HL-60 (cell line): Measurements from ENCODE around the gene FLNB.

Experiments
- DNase-seq, 2 experiments: peaks; one replicate each; pipeline ENCODE4 v3.0.0-alpha.2; 2010 to 2020; ENCODE audit warnings: low read depth in 1 of 2, low spot score in 1 of 2
- H3K27ac ChIP-seq: fragments of 250-450 bp; sonication (Bioruptor Pico); replicated peaks from 2 replicates; pipeline ENCODE4 v1.5.1; 2020; ENCODE audit warnings: mild to moderate bottlenecking, moderate library complexity
- H3K27me3 ChIP-seq: fragments of 250-450 bp; sonication (Bioruptor Pico); 2 replicates; pipeline ENCODE4 v1.5.1; 2021; ENCODE audit warnings: mild to moderate bottlenecking, moderate library complexity; ENCODE audit not compliant: insufficient read depth, poor library complexity, severe bottlenecking
- H3K4me3 ChIP-seq: replicated peaks from 2 replicates; pipeline ENCODE4 v1.5.1; 2011; ENCODE audit warnings: mild to moderate bottlenecking, control low read depth, low read length; ENCODE audit not compliant: insufficient read depth
- CTCF ChIP-seq: IDR thresholded peaks from one replicate; pipeline ENCODE4 v1.5.1; 2011; ENCODE audit warnings: low read length, control low read depth, inconsistent platforms; ENCODE audit not compliant: insufficient read depth
- GABPA ChIP-seq: IDR thresholded peaks from 2 replicates; pipeline ENCODE4 v1.6.1; 2012; ENCODE audit warnings: low read depth
- POLR2AphosphoS5 ChIP-seq: IDR thresholded peaks from 2 replicates; pipeline ENCODE4 v1.6.1; 2012; ENCODE audit warnings: low read depth
- SPI1 ChIP-seq: IDR thresholded peaks from 2 replicates; pipeline ENCODE4 v1.6.1; 2012; ENCODE audit warnings: low read depth, mild to moderate bottlenecking, borderline replicate concordance
- TF ChIP-seq, protein P1 (sequence below): IDR thresholded peaks from 2 replicates; pipeline ENCODE4 v1.6.1; 2012; ENCODE audit warnings: low read depth; ENCODE audit not compliant: insufficient replicate concordance

The FLNB gene

GRCh38 chr3:58085616-58086015 is 77.4 kb downstream of the FLNB start:
- Histone ChIP-seq H3K4me3 (no peak overlapping the region), H3K27me3 (no peaks in the 10 kb centered on the region), H3K27ac (no peak overlapping the region)
- DNase-seq, result no peak
- no peak for TF ChIP-seq CTCF
- TF ChIP-seq POLR2AphosphoS5, result no peak
- no peak for TF ChIP-seq GABPA
- no peak for TF ChIP-seq SPI1
- TF ChIP-seq, protein P1, sequence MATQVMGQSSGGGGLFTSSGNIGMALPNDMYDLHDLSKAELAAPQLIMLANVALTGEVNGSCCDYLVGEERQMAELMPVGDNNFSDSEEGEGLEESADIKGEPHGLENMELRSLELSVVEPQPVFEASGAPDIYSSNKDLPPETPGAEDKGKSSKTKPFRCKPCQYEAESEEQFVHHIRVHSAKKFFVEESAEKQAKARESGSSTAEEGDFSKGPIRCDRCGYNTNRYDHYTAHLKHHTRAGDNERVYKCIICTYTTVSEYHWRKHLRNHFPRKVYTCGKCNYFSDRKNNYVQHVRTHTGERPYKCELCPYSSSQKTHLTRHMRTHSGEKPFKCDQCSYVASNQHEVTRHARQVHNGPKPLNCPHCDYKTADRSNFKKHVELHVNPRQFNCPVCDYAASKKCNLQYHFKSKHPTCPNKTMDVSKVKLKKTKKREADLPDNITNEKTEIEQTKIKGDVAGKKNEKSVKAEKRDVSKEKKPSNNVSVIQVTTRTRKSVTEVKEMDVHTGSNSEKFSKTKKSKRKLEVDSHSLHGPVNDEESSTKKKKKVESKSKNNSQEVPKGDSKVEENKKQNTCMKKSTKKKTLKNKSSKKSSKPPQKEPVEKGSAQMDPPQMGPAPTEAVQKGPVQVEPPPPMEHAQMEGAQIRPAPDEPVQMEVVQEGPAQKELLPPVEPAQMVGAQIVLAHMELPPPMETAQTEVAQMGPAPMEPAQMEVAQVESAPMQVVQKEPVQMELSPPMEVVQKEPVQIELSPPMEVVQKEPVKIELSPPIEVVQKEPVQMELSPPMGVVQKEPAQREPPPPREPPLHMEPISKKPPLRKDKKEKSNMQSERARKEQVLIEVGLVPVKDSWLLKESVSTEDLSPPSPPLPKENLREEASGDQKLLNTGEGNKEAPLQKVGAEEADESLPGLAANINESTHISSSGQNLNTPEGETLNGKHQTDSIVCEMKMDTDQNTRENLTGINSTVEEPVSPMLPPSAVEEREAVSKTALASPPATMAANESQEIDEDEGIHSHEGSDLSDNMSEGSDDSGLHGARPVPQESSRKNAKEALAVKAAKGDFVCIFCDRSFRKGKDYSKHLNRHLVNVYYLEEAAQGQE, result no peak

DNA sequence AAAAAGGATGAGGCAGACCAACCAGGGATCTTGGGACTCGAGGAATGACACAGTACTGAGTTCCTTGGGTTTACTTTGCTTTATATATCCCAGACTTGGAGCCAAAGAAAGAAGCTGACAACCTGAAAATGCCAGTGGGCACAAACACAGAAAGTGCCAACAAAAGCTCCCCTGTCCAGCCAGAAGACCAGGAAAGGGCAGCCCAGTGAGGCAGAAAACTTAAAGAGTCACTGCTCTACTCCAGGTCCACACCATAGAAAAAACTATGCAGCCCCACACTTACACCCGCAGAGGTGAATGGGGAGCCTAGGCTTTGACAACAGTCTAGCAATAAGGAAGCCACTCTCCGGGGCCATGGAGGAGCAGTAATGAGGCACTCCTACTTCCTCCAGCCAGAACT is 80.3 kb downstream of the FLNB start:
- H3K4me3 ChIP-seq, result no peak overlapping the region
- H3K27me3 ChIP-seq, result no peaks in the 10 kb centered on the region
- H3K27ac ChIP-seq, result no peak overlapping the region
- TF ChIP-seq POLR2AphosphoS5 (no peak), GABPA (no peak), CTCF (no peak), SPI1 (no peak)
- TF ChIP-seq, protein P1, result no peak
- DNase-seq, result no peak

DNA sequence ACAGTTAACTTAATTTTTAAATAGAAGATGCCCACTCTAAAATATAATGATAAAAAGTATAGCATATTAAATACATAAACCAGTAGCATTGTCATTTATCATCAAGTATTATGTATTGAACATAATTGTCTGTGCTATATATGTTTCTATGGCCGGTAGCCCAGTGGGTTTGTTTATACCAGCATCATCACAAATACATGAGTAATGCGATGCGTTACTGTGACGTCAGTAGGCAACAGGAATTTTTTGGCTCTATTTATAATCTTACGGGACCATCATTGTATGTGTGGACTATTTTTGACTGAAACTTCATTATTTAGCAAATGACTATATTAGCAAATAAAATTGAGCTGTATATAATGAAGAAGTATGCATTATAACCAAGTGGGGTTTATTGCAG is 82.1 kb downstream of the FLNB start:
- Histone ChIP-seq H3K27me3 (no peaks in the 10 kb centered on the region), H3K27ac (no peak overlapping the region), H3K4me3 (no peak overlapping the region)
- DNase-seq, result no peak
- TF ChIP-seq POLR2AphosphoS5 (no peak), GABPA (no peak), CTCF (no peak), SPI1 (no peak)
- TF ChIP-seq, protein P1, result no peak
